Measurements from ENCODE around the gene FAM135A. TPM values are rescaled to one million over a fixed set of nuclear protein-coding genes. Genes with fewer than 3 reads are reported as not detected.

The FAM135A gene
- total RNA-seq, result 61.6 and 82.2 TPM in 2 replicates

DNA sequence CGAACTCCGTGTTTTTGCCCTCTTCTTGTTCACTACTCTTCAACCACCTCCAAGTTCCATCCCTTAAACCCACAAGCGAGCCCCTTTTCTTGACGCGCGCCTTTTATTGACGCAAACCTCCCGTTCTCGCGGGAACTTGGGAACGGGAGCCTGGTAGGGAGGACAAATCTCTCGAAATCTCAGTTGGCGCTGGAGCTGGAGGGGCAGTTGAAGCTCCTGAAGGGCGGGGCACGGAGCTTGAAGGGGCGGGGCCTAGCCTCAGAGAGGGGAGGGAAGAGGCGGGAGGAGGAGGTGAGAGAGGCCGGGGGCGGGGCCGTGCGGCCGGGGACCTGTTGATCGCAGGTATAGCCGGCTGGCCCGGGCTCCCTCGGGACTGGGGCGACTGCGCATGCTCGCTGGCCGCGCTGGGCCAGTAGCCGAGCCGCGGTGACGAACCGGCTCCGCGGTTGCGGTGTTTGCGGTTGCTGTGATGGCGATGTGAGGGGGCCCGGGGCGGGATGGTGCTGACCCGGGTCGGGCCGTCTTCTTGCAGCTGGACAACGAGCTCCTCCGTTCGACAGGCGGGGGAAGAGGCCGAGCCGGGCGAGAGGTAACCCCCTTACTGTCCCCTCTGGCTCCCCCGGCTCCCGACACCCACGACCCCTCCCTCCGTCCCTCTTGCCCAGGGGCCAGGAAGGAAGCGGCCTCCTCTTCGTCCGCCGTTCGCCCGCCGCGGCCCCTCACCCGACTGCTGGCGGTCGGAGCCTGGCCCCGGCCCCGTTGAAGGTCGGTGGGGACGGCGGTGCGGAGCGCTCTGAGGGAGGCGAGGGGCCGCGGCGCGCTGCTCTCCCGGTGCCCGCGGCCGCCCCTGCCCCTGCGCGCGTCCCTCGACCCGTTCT, at the start of gene FAM135A:
TSS of gene FAM135A (plus strand) at position 395 of the 878 bp plus-strand sequence. CDS start 14,835 bp downstream, outside the sequence.
- FAIRE-seq, result no peak
- Histone ChIP-seq H3K4me3 (ENCODE audit: low read depth, low read length) (peak within 1 kb of the TSS; percentile 93), H3K27me3 (ENCODE audit: control insufficient read depth, insufficient read depth, low read length) (no peaks in the 10 kb centered on the region), H3K36me3 (ENCODE audit: control insufficient read depth, insufficient read depth, low read length) (peaks cover 3% of the 10 kb centered on the region)
- peak; percentile 95 for DNase-seq (ENCODE audit: low read depth)
- TF ChIP-seq, protein P1, sequence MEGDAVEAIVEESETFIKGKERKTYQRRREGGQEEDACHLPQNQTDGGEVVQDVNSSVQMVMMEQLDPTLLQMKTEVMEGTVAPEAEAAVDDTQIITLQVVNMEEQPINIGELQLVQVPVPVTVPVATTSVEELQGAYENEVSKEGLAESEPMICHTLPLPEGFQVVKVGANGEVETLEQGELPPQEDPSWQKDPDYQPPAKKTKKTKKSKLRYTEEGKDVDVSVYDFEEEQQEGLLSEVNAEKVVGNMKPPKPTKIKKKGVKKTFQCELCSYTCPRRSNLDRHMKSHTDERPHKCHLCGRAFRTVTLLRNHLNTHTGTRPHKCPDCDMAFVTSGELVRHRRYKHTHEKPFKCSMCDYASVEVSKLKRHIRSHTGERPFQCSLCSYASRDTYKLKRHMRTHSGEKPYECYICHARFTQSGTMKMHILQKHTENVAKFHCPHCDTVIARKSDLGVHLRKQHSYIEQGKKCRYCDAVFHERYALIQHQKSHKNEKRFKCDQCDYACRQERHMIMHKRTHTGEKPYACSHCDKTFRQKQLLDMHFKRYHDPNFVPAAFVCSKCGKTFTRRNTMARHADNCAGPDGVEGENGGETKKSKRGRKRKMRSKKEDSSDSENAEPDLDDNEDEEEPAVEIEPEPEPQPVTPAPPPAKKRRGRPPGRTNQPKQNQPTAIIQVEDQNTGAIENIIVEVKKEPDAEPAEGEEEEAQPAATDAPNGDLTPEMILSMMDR (IDR thresholded peaks at IDR 0.05; ENCODE audit: insufficient read depth, low read length, severe bottlenecking), result no peak

DNA sequence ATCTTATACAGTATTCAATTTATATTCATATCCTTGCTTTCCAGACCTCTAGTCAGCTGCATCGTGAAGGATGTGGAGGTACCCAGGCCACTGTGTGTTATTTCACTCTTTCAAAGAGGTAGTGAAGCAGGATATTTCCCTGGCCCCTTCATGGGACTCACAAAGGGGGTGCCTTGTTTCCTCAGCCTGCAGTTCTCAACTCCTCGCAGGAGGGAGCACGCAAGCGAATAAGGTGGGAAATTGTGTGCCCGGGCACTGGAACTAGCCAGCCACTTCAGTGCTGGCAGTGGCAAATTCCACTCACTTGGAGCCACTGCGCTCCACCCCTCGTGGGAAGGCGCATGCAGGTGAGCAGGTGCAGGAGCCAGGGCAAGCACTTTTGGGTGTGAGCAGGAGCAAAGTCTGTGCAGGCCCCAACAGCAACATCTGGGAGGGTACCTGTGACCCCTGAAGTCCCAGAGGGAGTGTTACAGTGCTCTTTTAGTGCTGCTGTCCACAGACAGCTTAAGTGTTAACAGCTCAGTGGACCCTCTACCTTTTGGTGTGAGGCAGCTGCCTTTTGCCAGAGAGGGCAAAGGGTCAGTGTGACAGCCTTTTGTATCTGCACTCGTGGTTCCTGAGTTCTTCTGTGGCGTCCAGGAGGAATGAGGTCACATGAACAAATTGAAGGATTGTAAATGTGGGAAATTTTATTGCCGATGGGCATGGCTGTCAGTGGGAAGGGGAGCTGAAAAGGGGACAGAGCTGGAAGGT, 49.4 kb upstream of the FAM135A start:
- DNase-seq (ENCODE audit: low read depth), result no peak
- H3K4me3 ChIP-seq (ENCODE audit: low read depth, low read length), result no peak overlapping the region
- H3K27me3 ChIP-seq (ENCODE audit: control insufficient read depth, insufficient read depth, low read length), result peaks cover 23% of the 10 kb centered on the region
- H3K36me3 ChIP-seq (ENCODE audit: control insufficient read depth, insufficient read depth, low read length), result no peaks in the 10 kb centered on the region
- TF ChIP-seq, protein P1 (IDR thresholded peaks at IDR 0.05; ENCODE audit: insufficient read depth, low read length, severe bottlenecking), result no peak
- no peak for FAIRE-seq

DNA sequence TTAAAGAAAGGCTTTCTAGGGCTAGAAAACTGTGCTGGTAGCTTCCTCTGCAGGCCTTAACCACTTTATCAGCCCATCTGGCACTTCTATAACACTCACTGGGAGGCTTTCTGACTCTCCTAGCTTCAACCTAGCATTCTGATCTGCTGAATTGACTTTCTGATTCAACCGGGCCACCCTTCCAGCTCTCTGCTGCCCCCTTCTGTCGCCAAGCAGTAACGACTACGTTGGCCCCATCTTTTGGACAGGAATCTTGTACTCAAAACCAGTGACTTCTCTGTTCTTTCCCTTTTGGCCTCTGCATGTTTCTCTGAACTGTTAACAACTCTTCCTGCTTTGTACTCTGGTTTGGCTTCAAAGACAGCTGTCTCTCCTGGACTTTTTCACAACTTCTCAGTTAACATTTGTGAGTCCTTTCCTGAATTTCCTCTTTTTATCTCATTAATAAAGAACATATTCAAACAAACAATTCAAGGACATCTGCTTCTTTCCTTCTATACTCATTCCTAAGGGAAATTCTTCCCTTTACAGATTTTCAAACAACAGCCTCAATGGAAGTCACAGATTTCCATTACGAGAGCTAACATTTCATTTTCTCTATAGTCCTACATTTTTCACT, 43.9 kb upstream of the FAM135A start:
- peaks cover 17% of the 10 kb centered on the region for H3K27me3 ChIP-seq (ENCODE audit: control insufficient read depth, insufficient read depth, low read length)
- peak; percentile 69 for DNase-seq (ENCODE audit: low read depth)
- TF ChIP-seq, protein P1 (IDR thresholded peaks at IDR 0.05; ENCODE audit: insufficient read depth, low read length, severe bottlenecking), result peak; percentile 97
- H3K4me3 ChIP-seq (ENCODE audit: low read depth, low read length), result no peak overlapping the region
- FAIRE-seq, result peak; percentile 94
- H3K36me3 ChIP-seq (ENCODE audit: control insufficient read depth, insufficient read depth, low read length), result no peaks in the 10 kb centered on the region

DNA sequence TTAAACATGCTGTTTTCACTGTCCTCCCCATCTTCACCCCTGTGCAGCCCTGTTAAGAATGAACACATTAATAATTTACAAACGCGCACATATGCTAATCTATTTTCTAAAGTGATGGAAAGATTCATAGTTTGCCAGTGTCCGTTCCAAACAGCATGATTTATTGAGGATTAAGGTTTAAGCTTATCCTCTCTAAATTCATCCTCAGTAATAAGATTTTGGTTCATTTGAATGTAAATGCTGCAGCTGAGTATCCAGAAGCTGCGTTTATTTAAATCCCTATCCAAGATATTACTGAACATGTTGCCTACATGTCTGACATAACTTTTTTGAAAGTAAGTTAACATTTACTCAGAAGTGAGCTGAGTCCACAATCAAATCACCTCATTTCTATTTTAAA, 42.8 kb upstream of the FAM135A start:
- Histone ChIP-seq H3K36me3 (ENCODE audit: control insufficient read depth, insufficient read depth, low read length) (no peaks in the 10 kb centered on the region), H3K4me3 (ENCODE audit: low read depth, low read length) (no peak overlapping the region), H3K27me3 (ENCODE audit: control insufficient read depth, insufficient read depth, low read length) (peaks cover 8% of the 10 kb centered on the region)
- no peak for DNase-seq (ENCODE audit: low read depth)
- TF ChIP-seq, protein P1 (IDR thresholded peaks at IDR 0.05; ENCODE audit: insufficient read depth, low read length, severe bottlenecking), result no peak
- no peak for FAIRE-seq

DNA sequence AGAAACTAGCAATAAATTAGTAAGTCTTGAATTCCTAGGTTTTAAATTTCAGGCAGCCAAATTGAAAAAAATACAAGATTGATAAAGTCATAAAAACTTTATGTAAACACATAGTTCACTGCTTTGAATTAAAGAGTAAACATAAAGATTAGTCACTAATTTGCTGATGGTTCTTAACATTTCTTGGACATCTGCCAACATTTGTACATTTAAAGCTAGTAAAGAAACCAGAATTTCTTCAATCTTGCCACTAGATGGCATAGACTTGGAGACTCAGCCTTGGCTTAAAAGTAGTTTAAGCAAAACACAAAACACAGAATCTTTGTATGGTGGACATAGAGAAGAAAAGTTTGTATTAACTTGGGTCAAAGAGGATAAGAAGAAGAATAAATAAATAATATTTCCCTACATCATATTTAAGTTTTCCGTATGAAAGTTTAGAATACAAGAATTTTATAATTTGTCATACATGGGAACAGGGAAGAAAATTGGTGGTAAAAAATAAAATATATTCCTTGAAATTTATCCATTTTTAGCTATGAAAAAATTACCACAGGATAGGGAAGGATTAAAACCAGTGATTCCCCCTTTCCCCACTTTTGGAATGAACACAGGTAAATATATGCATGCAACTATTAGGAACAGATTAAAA, 41.7 kb upstream of the FAM135A start:
- peak; percentile 92 for DNase-seq (ENCODE audit: low read depth)
- Histone ChIP-seq H3K36me3 (ENCODE audit: control insufficient read depth, insufficient read depth, low read length) (no peaks in the 10 kb centered on the region), H3K27me3 (ENCODE audit: control insufficient read depth, insufficient read depth, low read length) (peaks cover 7% of the 10 kb centered on the region), H3K4me3 (ENCODE audit: low read depth, low read length) (no peak overlapping the region)
- TF ChIP-seq, protein P1 (IDR thresholded peaks at IDR 0.05; ENCODE audit: insufficient read depth, low read length, severe bottlenecking), result peak; percentile 43
- no peak for FAIRE-seq

Data from bronchial epithelial cell (primary cell).